SW 1271 (cell line): Measurements from ENCODE around the gene MELTF.
"Not testable (repeated sequence)": the region's sequence is repeated elsewhere in the genome, so short reads cannot be mapped to it uniquely, and the experiment has no call there.

Experiments used
- DNase-seq, 2 experiments: peaks; one replicate each; lab custom pipeline; 2025; lab: John Stamatoyannopoulos, UW

Gene MELTF

GRCh38 chr3:197029511-197030167, at the start of gene MELTF:
Gene MELTF, minus strand, starts transcription at chr3:197029817. Its CDS starts 115 bp downstream, at chr3:197029702.
- DNase-seq = peak; percentile 46 to 68

DNA sequence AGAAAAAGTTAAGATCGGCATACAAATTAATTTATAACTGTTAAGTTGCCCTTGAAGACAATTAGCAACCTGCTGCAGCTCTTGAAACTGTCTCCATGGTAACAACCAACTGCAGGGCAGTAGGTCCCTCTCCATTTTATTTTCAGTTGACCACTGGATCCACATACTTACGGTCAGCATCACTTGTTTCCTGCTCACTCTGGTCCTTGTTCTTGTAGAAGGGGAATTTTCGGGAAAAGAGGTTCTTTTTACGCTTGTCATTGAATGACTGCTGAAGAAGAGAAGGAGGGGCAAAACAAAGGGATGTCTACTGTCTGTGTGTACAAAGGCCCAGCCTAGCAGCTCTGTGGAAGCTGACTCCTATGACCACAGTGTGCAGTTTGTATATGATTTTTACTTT, 46.8 kb upstream of the MELTF start:
- no peak for DNase-seq

DNA sequence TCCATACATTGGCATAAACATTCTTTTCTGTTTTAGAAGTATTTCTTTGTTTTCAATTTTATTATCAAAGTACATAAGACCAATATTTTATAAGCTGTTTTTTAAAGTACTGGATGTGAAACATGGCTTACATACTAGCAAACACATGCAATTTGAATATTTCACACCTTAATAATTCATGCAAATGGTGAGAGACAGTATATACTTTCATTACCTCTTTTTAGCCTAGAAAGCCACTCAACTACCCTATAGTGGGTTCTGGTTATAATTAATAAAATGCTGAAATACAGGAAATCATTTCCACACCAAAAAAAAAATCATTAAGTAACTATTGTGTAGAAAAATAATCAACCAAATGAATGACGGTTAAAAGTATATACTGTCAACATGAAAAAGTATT, 38.5 kb upstream of the MELTF start:
- no peak for DNase-seq

DNA sequence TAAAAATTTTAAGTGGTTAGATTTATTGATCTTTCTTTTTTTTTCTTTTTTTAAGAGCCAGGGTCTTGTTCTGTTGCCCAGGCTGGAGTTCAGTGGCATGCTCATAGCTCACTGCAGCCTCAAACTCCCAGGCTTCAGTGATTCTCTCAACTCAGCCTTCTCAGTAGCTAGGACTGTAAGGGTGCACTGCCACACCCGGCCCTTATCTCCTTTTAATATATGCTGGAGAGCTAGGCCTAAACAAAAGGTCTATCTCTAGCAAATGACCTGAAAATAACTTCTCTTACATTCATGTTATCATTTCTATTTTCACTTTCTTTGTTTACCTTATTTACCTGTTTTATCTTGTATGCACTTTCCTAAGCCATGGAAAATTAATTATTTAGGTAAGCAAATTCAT, 35.2 kb upstream of the MELTF start:
- no peak for DNase-seq

GRCh38 chr3:197062446-197062845, 32.8 kb upstream of the MELTF start:
- DNase-seq = no peak

DNA sequence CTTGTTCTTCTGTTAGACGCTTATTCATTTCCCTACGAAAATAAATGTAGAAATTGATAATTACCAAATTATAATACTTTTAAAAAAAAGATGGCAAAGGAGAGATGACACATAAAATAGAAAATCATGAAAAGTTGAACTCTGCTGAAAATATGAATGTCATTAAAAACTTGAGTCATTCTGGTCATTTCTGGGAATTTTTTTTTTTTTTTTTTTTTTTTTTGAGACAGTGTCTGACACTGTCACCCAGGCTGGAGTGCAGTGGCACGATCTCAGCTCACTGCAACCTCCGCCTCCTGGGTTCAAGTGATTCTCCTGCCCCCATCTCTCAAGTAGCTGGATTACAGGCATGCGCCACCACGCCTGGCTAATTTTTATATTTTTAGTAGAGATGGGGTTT, 22.0 kb upstream of the MELTF start:
- DNase-seq = not testable (repeated sequence)

DNA sequence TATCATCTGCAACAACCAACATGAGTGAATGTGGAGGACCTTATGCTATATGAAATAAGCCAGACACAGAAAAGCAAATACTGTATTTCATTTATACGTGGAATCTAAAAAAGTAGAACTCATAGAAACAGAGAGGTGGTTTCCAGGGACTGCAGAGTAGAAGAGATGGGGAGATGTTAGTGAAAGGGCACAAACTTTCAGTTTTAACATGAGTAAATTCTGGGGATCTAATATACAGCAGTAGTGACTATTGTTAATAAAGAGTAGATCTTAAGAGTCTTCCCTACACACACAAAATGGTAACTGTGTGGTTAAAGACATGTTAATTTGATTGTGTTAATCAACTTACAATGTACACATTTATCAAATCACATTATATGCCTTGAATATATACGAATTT, 20.9 kb upstream of the MELTF start:
- no peak for DNase-seq

GRCh38 chr3:197042539-197042938, 12.9 kb upstream of the MELTF start:
- DNase-seq = no peak

GRCh38 chr3:197041875-197042488, 12.4 kb upstream of the MELTF start:
- no peak for DNase-seq

GRCh38 chr3:197040658-197041057, 11.0 kb upstream of the MELTF start:
- DNase-seq = no peak

GRCh38 chr3:197038679-197039462, 9.3 kb upstream of the MELTF start:
- DNase-seq = no peak

DNA sequence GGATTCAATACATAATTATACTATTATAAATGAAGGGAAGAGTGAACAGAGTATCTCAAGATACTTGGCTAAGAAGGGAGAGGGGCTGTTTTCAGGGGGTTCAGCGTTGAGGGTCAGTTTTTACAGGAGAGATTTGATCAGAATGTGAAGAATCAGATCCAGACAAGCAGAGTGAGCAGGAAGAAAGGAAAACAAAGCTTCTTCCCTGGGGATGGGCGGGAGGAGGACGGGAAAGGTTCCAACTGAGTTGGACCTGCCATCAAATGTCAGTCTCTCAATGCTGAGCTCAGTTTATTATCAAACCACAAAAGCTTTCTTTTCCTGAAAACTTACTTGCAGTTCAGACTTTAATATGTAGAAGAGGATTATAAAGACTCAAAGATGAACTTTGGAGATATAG, 6.0 kb upstream of the MELTF start:
- DNase-seq = no peak

DNA sequence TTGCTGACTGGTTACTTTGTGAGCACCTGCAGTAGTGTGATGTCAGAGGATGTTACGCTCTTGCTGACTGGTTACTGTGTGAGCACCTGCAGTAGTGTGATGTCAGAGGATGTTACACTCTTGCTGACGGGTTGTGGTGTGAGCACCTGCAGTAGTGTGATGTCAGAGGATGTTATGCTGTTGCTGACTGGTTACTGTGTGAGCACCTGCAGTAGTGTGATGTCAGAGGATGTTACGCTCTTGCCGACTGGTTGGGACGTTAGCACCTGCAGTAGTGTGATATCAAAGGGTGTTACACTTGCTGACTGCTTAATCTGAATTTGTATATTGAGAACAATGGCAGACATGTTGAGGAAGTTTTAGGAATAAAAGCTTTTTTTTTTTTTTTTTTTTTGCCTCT, 5.2 kb upstream of the MELTF start:
- not testable (repeated sequence) for DNase-seq

- not testable (repeated sequence) for DNase-seq
Observed at GRCh38 chr3:197033764-197034163, 4.1 kb upstream of the MELTF start.

- DNase-seq = no peak
Observed at GRCh38 chr3:197031315-197032285, 2.0 kb upstream of the MELTF start.

DNA sequence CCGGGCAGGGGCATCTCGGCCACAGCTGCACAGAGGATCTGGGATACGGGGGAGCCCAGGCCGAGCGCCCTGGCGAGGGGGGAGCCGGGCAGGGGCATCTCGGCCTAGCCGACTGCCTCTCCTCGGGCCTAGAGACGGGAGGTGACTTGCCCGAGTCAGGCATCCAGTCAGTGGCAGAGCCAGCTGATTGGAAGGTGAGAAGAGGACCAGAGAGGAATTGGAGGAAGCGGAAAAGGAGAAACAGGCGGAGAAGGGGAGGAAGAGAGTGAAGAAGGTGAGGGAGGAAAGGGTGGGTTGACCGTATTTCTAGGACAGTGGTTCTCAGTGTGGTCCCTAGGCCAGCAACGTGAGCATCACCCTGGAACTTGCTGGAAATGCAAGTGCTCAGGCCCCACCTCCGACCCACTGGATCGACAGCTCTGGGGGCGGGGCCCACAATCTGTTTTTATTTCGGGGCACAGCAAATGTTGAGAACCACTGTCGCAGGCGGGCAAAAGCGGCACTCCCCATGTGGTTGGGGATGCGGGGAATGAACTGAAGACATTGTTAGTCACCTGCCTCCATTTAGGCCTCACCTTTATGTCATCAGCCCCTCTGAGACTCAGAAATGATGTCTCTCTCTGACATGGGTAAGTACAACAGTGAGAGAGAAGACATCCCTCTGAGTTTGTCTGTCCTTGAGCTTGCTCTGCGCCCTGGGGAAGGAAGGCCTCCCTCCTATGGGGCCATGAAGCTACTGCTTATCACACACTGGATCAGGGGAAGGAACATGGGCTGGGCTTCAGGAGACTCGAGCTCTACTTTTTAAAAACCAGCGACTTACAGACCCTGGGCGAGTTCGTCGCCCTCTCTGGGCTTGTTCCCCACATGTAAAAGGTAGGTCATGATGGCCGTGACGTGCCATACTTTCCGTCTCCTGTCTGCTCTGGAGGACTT, 1.0 kb upstream of the MELTF start:
- no peak for DNase-seq

GRCh38 chr3:197028728-197029510, 698 bp downstream of the MELTF start:
- DNase-seq = no peak

- DNase-seq = no peak
Observed at GRCh38 chr3:197027896-197028727, 1.5 kb downstream of the MELTF start.
